Body of pancreas (tissue), 4 donors: Measurements from ENCODE around the gene PRXL2A. TPM values are rescaled to one million over a fixed set of nuclear protein-coding genes. Genes with fewer than 3 reads are reported as not detected.
"Not testable (repeated sequence)": the region's sequence is repeated elsewhere in the genome, so short reads cannot be mapped to it uniquely, and the experiment has no call there.

Source experiments
- ATAC-seq: fragments of 150-250 bp; one replicate; pipeline ENCODE4 v1.9.1; 2016
- DNase-seq, 4 donors: peaks; one replicate each; pipeline ENCODE4 v3.0.0-alpha.2; 2019
- H3K27ac ChIP-seq, 4 donors: fragments of 200-600 bp; sonication (generic); 1 replicate in 3 of 4; 2 replicates in 1 of 4; pipeline versions ENCODE4 v1.5.1 to v1.6.1; 2016 to 2019; ENCODE audit warnings: mild to moderate bottlenecking in 1 of 4, mixed read lengths in 1 of 4, moderate library complexity in 1 of 4
- H3K27me3 ChIP-seq, 2 donors: fragments of 200-600 bp; sonication (generic); one replicate each; pipeline ENCODE4 v1.6.0; 2016; ENCODE audit warnings: mild to moderate bottlenecking in 1 of 2
- H3K36me3 ChIP-seq, 2 donors: fragments of 200-600 bp; sonication (generic); replicated peaks in 1 of 2; 2 replicates each; pipeline ENCODE4 v1.5.1; 2016; ENCODE audit warnings: low read depth in 2 of 2; ENCODE audit not compliant: insufficient read depth in 1 of 2
- H3K4me1 ChIP-seq: fragments of 200-600 bp; sonication (generic); one replicate; pipeline ENCODE4 v1.6.0; 2016
- H3K4me3 ChIP-seq, 2 donors: fragments of 200-600 bp; sonication (generic); 1 replicate in 1 of 2; 2 replicates in 1 of 2; pipeline ENCODE4 v1.5.1; 2016 to 2019
- H3K9me3 ChIP-seq, 3 donors: fragments of 200-600 bp; sonication (generic); 1 replicate in 2 of 3; 2 replicates in 1 of 3; pipeline ENCODE4 v1.5.1; 2016
- CTCF ChIP-seq, 7 experiments: fragments of 450-650 bp in 4 of 7; fragments of 200-600 bp in 3 of 7; sonication (generic) in 3 of 7; IDR thresholded peaks; one replicate each; pipeline ENCODE4 v1.5.1; 2016 to 2019; ENCODE audit warnings: antibody characterized with exemption in 7 of 7
- POLR2A ChIP-seq, 3 donors: fragments of 450-650 bp; IDR thresholded peaks; one replicate each; pipeline ENCODE4 v1.6.1; 2016; ENCODE audit warnings: antibody characterized with exemption in 3 of 3, mild to moderate bottlenecking in 2 of 3
- WGBS, 2 donors: methylation state at CpG; one replicate each; pipeline ENCODE4 v1.1.5; 2017; 5-methylcytosine and 5-hydroxymethylcytosine counted together
- intact Hi-C: fragments of 100-400 bp; cut with DNase I; formaldehyde crosslinking; loops from one replicate; pipeline ENCODE4 v1.15.1; 2023
- total RNA-seq, 2 donors: library from RNA; depleted of rRNA; stranded (reverse); fragments of >200 nt; gene quantifications; one replicate each; pipeline ENCODE4 v1.1.0, GENCODE V29; 2016

The PRXL2A gene
- total RNA-seq, 2 donors from 2014 or later, result 40.7 to 110 TPM

- H3K36me3 ChIP-seq, result no peaks in the 10 kb centered on the region
- H3K4me1 ChIP-seq, result peaks cover 41% of the 10 kb centered on the region
- H3K27ac ChIP-seq, result no peak overlapping the region
- intact Hi-C loops, result no loop called here
- TF ChIP-seq CTCF (IDR thresholded peaks at IDR 0.05) (no peak), POLR2A (IDR thresholded peaks at IDR 0.05) (no peak)
- ATAC-seq, result no peak
- no peak for DNase-seq
- no peaks in the 10 kb centered on the region for H3K27me3 ChIP-seq
- WGBS, 2 donors, result 89 to 90% methylated on average over 3 of the region's 3 CpGs
- H3K4me3 ChIP-seq, result no peak overlapping the region
- H3K9me3 ChIP-seq, result peaks cover 0 to 4% (median 0%) of the 10 kb centered on the region in 3 donors
Measured at GRCh38 chr10:80474941-80475340, 66.6 kb downstream of the PRXL2A start.

DNA sequence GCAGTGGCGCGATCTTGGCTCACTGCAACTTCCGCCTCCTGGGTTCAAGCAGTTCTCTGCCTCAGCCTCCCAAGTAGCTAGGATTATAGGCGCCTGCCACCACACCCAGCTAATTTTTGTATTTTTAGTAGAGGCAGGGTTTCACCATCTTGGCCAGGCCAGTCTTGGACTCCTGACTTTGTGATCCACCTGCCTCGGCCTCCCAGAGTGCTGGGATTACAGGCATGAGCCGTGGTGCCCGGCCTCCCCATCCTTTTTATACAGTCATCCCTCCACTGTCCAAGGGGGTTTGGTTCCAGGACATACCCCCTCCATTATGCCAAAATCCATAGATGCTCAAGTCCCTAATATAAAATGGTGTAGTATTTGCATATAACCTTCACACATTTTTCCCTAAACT is 67.3 kb downstream of the PRXL2A start:
- H3K36me3 ChIP-seq, H3K4me3 ChIP-seq, intact Hi-C loops, ATAC-seq, H3K27me3 ChIP-seq, H3K27ac ChIP-seq, H3K9me3 ChIP-seq, DNase-seq: not testable (repeated sequence)
- WGBS, 2 donors, result 97% methylated on average over 7 of the region's 7 CpGs
- peaks cover 39% of the 10 kb centered on the region for H3K4me1 ChIP-seq

- DNase-seq (no peak), ATAC-seq (no peak)
- no peak overlapping the region for H3K27ac ChIP-seq
- peaks cover 0 to 4% (median 0%) of the 10 kb centered on the region in 3 donors for H3K9me3 ChIP-seq
- intact Hi-C loops, result no loop called here
- H3K4me1 ChIP-seq, result peaks cover 28% of the 10 kb centered on the region
- no peaks in the 10 kb centered on the region for H3K36me3 ChIP-seq
- TF ChIP-seq CTCF (IDR thresholded peaks at IDR 0.05), result no peak
- TF ChIP-seq POLR2A (IDR thresholded peaks at IDR 0.05), result no peak
- H3K27me3 ChIP-seq, result no peaks in the 10 kb centered on the region
- WGBS, 2 donors, result 88 to 100% methylated on average over 1 of the region's 1 CpG
- no peak overlapping the region for H3K4me3 ChIP-seq
Measured at GRCh38 chr10:80476685-80477084, 68.3 kb downstream of the PRXL2A start.

GRCh38 chr10:80477813-80478212 is 69.5 kb downstream of the PRXL2A start:
- Histone ChIP-seq H3K9me3 (peaks cover 0 to 4% (median 0%) of the 10 kb centered on the region in 3 donors), H3K27ac (no peak overlapping the region), H3K36me3 (no peaks in the 10 kb centered on the region), H3K4me3 (no peak overlapping the region), H3K27me3 (no peaks in the 10 kb centered on the region), H3K4me1 (peaks cover 26% of the 10 kb centered on the region)
- 73 to 98% methylated on average over 2 of the region's 2 CpGs for WGBS, 2 donors
- no peak for TF ChIP-seq CTCF (IDR thresholded peaks at IDR 0.05)
- TF ChIP-seq POLR2A (IDR thresholded peaks at IDR 0.05), result no peak
- ATAC-seq (no peak), DNase-seq (no peak)
- intact Hi-C loops, result no loop called here

DNA sequence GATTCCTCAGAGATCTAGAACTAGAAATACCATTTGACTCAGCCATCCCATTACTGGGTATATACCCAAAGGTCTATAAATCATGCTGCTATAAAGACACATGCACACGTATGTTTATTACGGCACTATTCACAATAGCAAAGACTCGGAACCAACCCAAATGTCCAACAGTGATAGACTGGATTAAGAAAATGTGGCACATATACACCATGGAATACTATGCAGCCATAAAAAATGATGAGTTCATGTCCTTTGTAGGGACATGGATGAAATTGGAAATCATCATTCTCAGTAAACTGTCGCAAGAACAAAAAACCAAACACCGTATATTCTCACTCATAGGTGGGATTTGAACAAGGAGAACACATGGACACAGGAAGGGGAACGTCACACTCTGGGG is 72.0 kb downstream of the PRXL2A start:
- DNase-seq, ATAC-seq, H3K4me3 ChIP-seq, H3K36me3 ChIP-seq, intact Hi-C loops, H3K27me3 ChIP-seq, H3K9me3 ChIP-seq, H3K27ac ChIP-seq: not testable (repeated sequence)
- WGBS, 2 donors, result 97 to 100% methylated on average over 6 of the region's 6 CpGs
- peaks cover 17% of the 10 kb centered on the region for H3K4me1 ChIP-seq

DNA sequence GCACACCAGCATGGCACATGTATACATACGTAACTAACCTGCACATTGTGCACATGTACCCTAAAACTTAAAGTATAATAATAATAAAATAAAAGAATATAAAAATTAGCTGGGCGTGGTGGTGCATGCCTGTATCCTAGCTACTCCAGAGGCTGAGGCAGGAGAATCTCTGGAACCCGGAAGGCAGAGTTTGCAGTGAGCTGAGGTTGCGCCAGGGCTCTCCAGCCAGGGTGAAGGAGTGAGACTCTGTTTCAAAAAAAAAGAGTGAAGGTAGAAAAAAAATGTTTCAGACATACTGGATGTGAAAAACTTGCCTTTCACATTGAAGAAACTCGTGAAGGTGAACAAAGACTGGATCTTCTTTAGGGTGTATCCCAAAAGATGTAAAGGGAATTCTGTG is 72.5 kb downstream of the PRXL2A start:
- H3K4me3 ChIP-seq, result no peak overlapping the region
- no peak overlapping the region for H3K27ac ChIP-seq
- intact Hi-C loops, result no loop called here
- H3K9me3 ChIP-seq, result peaks cover 0 to 4% (median 0%) of the 10 kb centered on the region in 3 donors
- no peaks in the 10 kb centered on the region for H3K36me3 ChIP-seq
- ATAC-seq, result no peak
- no peaks in the 10 kb centered on the region for H3K27me3 ChIP-seq
- DNase-seq, result no peak
- TF ChIP-seq CTCF (IDR thresholded peaks at IDR 0.05), result no peak
- no peak for TF ChIP-seq POLR2A (IDR thresholded peaks at IDR 0.05)
- WGBS, 2 donors, result 96 to 99% methylated on average over 5 of the region's 5 CpGs
- peaks cover 19% of the 10 kb centered on the region for H3K4me1 ChIP-seq
